Neutrophil (primary cell): ENCODE measurements around the gene MON2.
A peak's percentile ranks its signal among the peaks of the same experiment; 100 is the strongest.
"Not testable (repeated sequence)": the region's sequence is repeated elsewhere in the genome, so short reads cannot be mapped to it uniquely, and the experiment has no call there.

Experiments
- H3K27ac ChIP-seq: fragments of 200-600 bp; sonication (generic); 2 replicates; pipeline ENCODE4 v1.5.1; 2016; ENCODE audit warnings: mild to moderate bottlenecking, moderate library complexity
- H3K27me3 ChIP-seq: fragments of 200-600 bp; sonication (generic); 2 replicates; pipeline ENCODE4 v1.6.0; 2016; ENCODE audit warnings: mild to moderate bottlenecking
- H3K36me3 ChIP-seq: fragments of 200-600 bp; sonication (generic); 2 replicates; pipeline ENCODE4 v1.5.1; 2017
- H3K4me1 ChIP-seq, 2 experiments: fragments of 200-600 bp in 1 of 2; sonication (generic) in 1 of 2; 1 replicate in 1 of 2; 2 replicates in 1 of 2; pipeline versions ENCODE4 v1.5.1 to v1.6.1; 2013 to 2016; ENCODE audit warnings: low read depth in 1 of 2, low read length in 1 of 2, mild to moderate bottlenecking in 1 of 2, moderate library complexity in 1 of 2; ENCODE audit not compliant: control insufficient read depth in 1 of 2, insufficient read depth in 1 of 2
- H3K4me3 ChIP-seq, 2 experiments: fragments of 200-600 bp in 1 of 2; sonication (generic) in 1 of 2; 1 replicate in 1 of 2; 2 replicates in 1 of 2; pipeline ENCODE4 v1.5.1; 2013 to 2016; ENCODE audit warnings: low read depth in 1 of 2, low read length in 1 of 2, mild to moderate bottlenecking in 1 of 2, moderate library complexity in 1 of 2
- H3K9me3 ChIP-seq: fragments of 200-600 bp; sonication (generic); 2 replicates; pipeline ENCODE4 v1.5.1; 2016
- CTCF ChIP-seq: fragments of 200-600 bp; sonication (generic); IDR thresholded peaks from 2 replicates; pipeline ENCODE4 v1.5.1; 2016; ENCODE audit warnings: antibody characterized with exemption

The MON2 gene

GRCh38 chr12:62436164-62436503 lies 30.5 kb upstream of the MON2 start:
- no peaks in the 10 kb centered on the region for H3K9me3 ChIP-seq
- H3K27ac ChIP-seq: no peak overlapping the region
- no peak overlapping the region for H3K4me3 ChIP-seq
- no peaks in the 10 kb centered on the region for H3K36me3 ChIP-seq
- peaks cover 42% of the 10 kb centered on the region for H3K27me3 ChIP-seq
- no peak for TF ChIP-seq CTCF
- H3K4me1 ChIP-seq: peaks cover 16 to 17% of the 10 kb centered on the region in 2 experiments

- Histone ChIP-seq H3K9me3 (no peaks in the 10 kb centered on the region), H3K4me3 (no peak overlapping the region), H3K27ac (no peak overlapping the region), H3K36me3 (no peaks in the 10 kb centered on the region), H3K27me3 (peaks cover 30% of the 10 kb centered on the region), H3K4me1 (peaks cover 16 to 17% of the 10 kb centered on the region in 2 experiments)
- TF ChIP-seq CTCF: peak; percentile 35
Measured at GRCh38 chr12:62438098-62438692, 28.4 kb upstream of the MON2 start.

DNA sequence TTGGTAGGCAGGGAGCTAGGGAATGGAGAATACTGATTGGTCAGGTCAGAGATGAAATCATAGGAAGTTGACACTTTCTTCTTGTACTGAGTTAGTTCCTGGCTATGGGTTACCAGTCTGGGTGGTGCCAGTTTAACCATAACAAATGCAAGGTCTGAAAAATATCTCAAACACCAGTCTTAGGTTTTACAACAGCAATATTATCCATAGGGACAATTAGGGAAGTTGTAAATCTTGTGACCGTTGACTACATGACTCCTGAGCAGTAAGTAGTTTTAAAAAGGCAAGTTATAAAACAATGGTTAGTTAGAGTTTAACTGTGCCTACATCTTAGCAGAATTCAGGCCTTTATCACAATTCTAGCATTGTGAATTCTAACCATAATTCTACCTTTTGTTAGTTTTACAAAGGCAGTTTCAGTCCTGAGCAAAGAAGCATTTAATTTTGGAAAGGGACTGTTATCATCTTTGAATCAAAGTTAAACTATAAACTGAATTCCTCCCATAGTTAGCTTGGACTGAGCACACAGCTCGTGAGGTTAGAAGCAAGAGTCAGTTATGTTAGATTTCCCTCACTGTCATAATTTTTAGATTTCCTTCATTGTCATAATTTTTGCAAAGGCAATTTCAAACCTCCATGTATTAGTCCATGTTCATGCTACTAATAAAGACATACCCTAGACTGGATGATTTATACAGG lies 19.7 kb upstream of the MON2 start:
- Histone ChIP-seq H3K36me3 (no peaks in the 10 kb centered on the region), H3K27me3 (no peaks in the 10 kb centered on the region), H3K9me3 (peaks cover 6% of the 10 kb centered on the region), H3K4me1 (no peaks in the 10 kb centered on the region), H3K27ac (no peak overlapping the region), H3K4me3 (no peak overlapping the region)
- no peak for TF ChIP-seq CTCF

DNA sequence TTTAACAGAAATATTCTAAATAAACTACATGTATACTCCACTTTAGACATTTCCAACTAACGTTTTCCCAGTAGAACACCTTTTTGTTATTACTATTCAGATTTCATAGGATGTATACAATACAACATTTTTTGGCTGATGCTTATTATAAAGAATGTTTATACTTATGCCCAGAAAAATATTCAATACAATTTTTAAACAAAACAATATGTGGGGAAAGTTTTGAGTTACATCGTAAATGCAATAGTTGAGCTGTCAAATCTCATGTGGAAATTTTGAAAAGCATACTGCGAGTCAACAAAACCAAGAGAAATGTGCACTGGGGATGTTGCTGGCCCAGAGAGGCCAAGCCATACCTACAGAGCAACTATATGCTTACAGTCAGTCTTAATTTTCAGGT lies 18.2 kb upstream of the MON2 start:
- Histone ChIP-seq H3K27ac (no peak overlapping the region), H3K4me3 (no peak overlapping the region), H3K4me1 (no peaks in the 10 kb centered on the region), H3K36me3 (no peaks in the 10 kb centered on the region), H3K9me3 (peaks cover 6% of the 10 kb centered on the region), H3K27me3 (no peaks in the 10 kb centered on the region)
- TF ChIP-seq CTCF: no peak

- H3K27ac ChIP-seq, H3K4me3 ChIP-seq, H3K27me3 ChIP-seq, H3K4me1 ChIP-seq, H3K9me3 ChIP-seq, H3K36me3 ChIP-seq: not testable (repeated sequence)
Measured at GRCh38 chr12:62455429-62455828, 11.2 kb upstream of the MON2 start.

DNA sequence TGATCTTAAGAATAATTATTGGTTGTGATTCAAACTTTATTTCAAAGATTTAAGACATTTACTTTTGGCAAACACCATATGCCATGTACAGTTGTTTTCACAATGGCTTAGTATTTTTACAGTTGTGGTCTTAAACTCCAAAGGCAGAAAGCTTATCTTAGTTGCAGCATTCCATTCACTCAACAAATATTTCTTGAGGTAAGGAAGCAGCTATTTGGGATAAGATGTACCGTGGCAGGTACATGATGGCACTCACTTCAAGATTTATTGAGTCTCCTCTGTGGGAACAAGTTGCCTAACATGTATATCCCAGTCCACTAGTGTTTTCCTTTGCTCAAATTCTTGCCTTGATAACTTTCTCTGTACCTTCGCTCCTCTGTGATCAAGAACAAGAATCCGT lies 8.0 kb upstream of the MON2 start:
- Histone ChIP-seq H3K27ac (no peak overlapping the region), H3K4me1 (no peaks in the 10 kb centered on the region), H3K9me3 (peaks cover 4% of the 10 kb centered on the region), H3K4me3 (no peak overlapping the region), H3K27me3 (no peaks in the 10 kb centered on the region), H3K36me3 (no peaks in the 10 kb centered on the region)
- no peak for TF ChIP-seq CTCF
